ENCODE data around the gene LEO1.
"Not testable (repeated sequence)": the region's sequence is repeated elsewhere in the genome, so short reads cannot be mapped to it uniquely, and the experiment has no call there.

The LEO1 gene

DNA sequence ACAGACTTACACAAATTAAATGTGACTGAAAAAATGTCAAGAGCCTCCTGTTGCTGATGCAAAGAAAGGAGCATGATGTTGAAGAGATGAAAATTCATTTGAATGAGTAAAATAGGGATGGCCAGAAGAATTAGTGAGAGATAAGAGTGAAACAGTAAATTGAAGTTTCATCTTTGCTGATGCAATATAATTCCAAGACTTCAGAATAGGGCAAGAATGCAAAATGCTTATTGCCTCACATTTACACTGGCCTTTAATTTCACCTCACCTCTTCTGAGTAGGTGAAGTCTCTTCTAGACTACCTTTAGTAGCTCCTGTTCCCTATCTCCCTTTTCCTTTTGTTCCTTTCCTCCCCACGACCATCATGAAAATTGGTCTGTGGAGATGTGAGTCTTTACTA is 32.1 kb upstream of the LEO1 start:
- DNase-seq (ENCODE audit: low read depth), result no peak

DNA sequence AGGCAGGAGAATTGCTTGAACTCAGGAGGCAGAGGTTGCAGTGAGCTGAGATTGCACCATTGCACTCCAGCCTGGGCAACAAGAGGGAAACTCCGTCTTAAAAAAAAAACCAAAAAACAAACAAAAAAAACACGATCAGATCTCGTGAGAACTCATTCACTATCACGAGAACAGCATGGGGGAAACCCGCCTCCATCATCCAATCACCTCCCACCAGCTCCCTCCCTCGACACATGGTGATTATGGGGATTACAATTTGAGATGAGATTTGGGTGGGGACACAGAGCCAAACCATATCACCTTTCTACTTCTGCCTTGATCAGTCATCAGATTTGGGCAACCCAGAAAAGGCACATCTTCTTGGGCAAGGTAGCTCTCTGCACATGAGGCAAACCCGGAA is 31.5 kb upstream of the LEO1 start:
- DNase-seq (ENCODE audit: low read depth), result not testable (repeated sequence)

DNA sequence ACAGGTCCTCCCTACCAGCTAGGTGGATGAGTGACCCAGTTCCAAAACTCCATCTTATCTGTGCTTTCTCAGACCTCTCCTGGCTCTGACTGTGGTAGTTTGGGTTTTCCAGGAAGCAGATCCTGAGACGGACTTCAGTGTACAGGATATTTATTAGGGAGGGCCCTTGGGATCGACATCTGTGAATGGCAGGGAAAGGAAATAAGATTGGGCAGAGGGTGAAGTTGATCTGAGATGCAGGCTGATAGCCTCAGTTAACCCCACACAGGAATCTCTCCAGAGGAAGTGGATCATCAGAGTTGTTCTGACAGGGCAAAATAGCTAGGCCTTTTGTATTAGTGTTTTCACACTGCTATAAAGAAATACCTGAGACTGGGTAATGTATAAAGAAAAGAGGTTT is 30.8 kb upstream of the LEO1 start:
- DNase-seq (ENCODE audit: low read depth), result no peak

DNA sequence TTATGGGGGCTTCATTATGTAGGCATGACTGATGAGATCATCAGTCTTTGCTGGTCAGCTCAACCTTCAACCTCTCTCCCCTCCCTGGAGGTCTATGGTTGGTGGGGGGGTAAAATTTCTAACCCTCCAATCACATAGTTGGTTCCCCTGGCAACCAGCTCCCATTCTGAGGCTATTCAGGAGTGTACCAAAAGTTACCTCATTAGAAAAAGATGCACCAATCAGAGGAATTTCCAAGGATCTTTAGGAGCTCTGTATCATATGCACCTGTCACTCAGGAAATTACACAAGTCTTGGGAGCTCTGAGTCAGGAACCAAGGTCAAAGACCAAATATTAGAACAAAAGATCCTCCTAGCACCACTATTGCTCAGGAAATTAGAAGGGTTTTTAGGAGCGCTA is 21.4 kb upstream of the LEO1 start:
- DNase-seq (ENCODE audit: low read depth), result no peak

DNA sequence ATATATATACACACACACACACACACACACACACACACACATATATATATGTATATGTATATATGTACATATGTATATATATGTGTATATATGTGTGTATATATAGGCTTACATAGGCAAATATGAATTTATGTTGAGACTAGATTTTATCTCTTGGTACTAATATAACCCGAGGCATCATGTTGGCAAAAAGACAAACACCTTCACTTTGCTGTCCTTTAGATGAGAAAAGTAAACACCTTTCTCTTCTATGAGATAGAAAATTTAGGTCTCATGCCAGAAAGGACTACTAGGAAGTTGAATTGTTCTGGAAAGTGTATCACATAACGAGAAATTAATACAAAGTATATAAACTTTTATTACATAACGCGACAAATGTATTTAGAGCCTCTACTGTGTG is 19.6 kb upstream of the LEO1 start:
- no peak for DNase-seq (ENCODE audit: low read depth)

DNA sequence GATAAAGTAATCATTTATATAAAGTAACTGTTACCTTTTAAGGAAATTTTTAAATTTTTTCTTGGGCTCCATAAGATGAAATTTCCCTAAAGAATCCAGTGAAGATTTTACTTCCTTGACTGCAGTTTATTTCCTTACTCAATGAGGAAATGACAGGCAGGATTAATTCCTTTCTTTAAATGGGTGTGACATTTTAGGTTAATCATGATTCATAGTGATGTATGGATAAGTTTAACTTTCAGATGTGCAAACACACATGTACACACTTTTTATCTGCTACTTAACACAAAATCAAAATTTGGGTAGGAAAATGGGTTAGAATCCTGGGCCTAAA is 11.2 kb upstream of the LEO1 start:
- DNase-seq (ENCODE audit: low read depth), result no peak

DNA sequence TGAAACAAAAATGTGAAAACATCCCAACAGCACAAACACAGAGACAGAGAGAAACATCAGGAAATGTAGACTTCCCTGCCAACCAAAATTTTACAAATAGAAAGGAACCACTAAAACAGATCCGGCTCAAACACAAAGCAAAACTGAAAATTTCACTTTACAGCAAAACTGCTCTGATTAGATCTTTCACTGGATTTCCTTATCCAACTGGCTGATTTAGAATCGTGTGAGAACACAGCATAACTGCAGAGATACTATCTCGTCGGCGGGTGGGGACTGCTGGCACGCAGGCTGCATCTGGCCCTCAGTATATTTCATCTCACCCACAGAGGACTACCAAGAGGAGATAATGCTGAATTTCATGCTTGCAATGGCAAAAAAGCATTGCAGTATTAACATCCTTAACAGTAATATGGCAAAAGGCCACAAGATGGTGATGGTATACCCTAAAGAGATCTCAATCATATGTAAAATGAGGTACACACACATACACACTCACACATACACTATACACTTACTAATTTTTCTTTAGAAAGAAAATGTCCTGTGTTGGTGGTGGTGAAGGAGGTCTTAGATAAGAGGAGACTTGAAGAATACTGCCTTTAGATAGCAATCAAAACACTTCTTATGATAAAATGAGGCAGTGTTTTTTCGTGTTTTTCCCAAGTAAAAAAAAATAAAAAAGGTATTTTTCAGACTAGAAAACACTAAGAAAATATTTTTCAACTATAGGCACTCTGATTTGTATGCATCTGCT is 10.6 kb upstream of the LEO1 start:
- DNase-seq (ENCODE audit: low read depth), result no peak

DNA sequence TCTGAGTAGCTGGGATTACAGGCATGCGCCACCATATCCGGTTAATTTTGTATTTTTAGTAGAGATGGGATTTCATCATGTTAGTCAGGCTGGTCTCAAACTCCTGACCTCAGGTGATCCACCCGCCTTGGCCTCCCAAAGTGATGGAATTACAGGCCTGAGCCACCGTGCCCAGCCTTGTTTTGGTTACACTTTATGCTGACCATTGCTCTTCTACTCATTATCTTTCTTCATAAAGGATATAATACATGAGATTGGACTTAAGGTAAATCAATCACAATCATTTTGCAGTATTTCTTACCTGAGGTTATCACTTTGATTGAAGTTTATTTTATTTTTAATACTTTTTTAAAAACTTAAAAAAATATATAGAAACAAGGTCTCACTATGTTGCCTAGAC is 2.2 kb upstream of the LEO1 start:
- no peak for DNase-seq (ENCODE audit: low read depth)

DNA sequence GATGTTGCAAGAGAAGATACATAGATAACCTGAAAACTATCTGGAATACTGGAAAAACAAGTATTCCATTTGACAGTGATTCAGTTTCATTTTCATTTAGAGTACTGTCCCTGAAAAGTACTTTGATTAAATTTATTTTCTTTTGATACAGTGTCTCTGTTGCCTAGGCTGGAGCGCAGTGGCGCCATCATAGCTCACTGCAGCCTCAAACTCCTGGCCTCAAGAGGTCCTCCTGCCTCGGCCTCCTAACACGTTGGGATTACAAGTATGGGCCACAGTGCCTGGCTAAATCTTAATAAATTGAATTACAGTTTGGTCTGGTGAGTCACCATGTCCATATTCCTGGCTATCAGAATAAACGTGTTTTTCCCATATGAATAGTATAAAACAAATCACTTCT is 1.6 kb upstream of the LEO1 start:
- no peak for DNase-seq (ENCODE audit: low read depth)

DNA sequence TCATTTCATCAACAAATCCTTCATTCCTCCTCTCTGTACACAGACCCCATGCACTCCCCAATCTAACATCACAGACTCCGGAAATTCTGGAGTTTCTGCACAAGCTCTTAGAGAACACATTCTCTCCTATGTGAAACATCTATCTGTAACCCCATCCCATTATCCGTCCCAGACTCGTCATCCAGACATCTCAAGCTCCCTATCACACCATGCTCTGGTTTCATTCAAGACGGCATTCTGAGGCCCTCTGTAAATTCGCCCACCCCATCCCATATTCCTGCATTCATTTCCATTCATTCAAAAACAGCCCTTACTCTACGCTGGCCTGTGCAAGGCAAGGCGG is 575 bp downstream of the LEO1 start:
- DNase-seq (ENCODE audit: low read depth), result no peak

DNA sequence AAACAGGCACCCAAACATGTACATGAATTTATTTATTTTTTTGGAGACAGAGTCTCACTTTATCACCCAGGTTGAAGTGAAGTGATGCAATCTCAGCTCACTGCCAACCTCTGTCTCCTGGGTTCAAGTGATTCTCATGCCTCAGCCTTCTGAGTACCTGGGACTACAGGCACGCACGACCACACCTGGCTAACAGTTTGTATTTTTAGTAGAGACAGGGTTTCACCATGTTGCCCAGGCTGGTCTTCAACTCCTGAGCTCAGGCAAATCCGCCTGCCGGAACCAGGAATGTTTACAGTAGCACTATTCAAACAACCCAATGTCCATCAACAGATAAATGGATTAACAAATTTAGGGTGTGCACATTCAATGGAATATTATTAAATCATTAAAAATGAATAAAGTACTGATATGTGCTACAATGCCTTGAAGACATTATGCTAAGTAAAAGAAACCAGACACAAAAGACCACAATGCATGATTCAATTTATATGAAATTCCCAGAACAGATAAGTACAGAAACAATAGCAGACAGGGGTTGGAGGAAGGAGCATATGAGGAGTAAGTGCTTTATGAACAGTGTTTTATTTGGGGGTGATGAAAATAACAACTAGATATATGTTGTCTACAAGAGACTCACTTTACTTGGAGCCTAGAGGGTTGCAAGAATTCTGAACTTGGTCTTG is 1.3 kb downstream of the LEO1 start:
- DNase-seq (ENCODE audit: low read depth), result no peak

DNA sequence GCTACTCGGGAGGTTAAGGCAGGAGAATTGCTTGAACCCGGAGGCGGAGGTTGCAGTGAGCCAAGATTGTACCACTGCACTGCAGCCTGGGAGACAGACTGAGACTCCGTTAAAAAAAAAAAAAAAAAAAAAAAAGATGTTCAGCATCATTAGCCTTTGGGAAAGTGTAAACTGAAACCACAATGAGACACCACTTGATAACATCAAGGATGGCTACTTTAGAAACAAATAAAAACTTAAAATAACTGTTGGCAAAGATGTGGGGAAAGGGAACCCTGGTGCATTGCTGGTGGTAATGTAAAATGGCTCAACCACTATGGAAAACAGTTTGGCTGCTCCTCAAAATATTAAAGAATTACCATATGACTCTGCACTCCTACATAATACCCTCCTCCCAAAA is 1.9 kb downstream of the LEO1 start:
- DNase-seq (ENCODE audit: low read depth), result no peak

DNA sequence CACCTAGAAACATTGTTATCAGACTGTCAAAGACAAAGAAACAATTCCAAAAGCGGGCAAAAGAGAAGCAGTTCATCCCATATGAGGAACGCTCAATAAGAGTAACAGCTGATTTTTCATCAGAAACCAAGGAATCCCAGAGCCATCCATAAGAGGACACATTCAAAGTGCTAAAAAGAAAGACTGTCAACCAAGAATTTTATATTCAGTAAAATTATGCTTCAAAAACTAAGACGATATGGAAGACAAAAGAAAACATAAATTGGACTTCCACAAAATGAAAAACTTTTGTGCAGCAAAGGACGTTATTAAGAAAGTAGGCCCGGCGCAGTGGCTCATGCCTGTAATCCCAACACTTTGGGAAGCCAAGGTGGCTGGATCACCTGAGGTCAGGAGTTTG is 4.0 kb downstream of the LEO1 start:
- DNase-seq (ENCODE audit: low read depth), result no peak

DNA sequence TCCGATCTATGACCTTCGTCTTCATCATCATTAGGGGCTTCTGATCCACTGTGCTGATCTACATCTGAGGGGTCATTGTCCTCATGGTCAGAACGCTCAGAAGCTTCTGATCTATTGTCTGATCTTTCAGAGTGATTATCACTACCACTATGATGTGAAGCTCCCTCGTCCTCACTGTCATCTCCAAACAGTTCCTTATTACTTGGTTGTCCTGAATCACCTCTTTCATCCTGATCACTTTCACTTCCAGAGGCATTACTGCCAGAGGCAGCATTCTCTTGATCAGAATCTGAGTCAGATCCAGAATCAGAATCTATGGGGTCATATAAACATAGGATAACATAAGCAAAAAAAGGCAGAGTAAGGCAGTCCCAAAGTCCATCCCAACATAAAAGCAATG is 5.4 kb downstream of the LEO1 start:
- no peak for DNase-seq (ENCODE audit: low read depth)

DNA sequence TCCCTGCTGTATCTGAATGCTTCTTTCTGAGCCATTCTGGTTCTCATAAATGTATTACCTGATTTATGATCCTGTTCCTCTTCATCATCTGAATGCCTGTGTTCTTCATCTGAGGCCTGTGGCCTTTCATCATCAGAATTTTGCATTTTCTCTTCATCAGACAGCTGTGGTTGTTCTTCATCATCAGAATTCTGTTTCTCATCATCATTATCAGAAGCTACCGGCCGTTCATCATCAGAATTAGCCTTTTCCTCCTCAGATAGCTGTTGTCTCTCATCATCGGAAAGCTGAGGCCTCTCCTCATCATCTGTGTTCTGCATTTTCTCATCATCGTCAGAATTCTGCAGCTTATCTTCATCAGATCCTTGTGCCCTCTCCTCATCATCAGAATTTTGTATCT is 5.9 kb downstream of the LEO1 start:
- DNase-seq (ENCODE audit: low read depth), result no peak

DNA sequence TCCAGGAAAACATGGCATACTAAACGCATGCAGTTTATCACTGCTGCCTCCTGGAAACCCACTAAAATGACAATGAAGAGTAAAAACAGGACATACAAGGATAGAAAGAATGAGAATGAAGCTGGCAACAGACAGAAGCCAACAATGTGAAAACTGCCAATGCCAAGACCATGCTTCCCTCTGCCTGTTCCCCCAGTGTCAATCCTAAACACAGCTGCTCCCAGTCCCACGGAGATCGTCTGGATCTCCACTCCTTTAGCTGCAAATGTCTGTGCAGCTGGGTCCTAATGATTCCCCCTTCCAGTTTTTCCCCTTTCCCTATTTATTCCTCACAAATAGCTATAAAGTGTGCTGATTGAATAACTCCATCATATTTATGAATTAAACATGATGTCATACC is 16.1 kb downstream of the LEO1 start:
- no peak for DNase-seq (ENCODE audit: low read depth)

DNA sequence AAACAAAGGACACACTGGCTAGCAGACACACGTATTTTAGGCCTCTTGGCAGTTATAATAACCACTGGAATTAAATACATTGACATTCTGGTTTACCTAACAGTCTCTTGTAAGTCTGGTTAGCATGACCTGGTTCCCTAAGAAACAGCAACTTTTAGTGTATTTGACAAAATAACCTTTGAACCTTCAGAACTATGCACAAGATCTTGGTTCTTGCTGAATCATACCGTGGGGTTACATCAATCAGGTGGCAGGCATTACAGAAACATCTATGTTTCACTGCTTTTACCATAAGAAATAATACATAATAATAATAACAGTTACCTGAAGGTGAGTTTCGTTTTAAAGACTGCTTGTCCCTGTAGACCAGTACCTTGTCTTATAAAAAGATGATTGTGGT is 18.8 kb downstream of the LEO1 start:
- DNase-seq (ENCODE audit: low read depth), result no peak

DNA sequence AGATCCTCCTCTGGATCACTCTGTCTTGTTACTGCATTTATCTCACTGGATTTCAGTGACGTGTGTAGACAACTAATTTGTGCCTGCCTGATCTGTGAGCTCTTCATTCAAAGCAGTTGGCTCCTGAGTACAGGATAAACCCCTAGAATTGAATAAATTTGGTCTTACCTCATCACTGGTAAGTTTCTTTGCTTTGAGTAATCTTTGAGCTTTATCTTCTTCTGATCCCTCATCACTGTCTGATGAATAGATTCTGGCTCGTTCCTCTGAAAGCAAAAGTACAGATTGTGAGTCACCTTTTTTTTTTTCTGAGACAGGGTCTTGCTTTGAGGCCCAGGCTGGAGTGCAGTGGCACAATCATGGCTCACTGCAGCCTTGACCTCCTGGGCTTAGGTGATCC is 24.5 kb downstream of the LEO1 start:
- DNase-seq (ENCODE audit: low read depth), result no peak

DNA sequence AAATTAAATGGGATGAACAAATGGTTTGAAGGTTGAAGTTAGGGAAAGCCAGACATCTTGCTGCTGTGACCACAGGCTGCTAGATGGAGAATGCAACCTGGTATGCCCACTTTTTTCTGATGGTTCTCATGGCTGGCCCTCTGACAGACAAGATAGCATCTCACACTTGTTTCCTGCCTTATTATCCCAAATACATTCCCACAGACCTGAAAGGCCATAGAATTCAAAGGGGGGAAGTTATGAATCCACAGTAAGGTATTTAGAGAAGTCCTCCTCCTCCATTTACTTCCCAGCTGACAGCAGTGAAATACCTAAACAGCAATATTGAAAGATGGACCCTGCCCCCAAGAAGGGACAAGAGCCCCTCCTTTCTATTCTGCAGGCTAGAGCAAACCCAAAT is 32.4 kb downstream of the LEO1 start:
- no peak for DNase-seq (ENCODE audit: low read depth)

DNA sequence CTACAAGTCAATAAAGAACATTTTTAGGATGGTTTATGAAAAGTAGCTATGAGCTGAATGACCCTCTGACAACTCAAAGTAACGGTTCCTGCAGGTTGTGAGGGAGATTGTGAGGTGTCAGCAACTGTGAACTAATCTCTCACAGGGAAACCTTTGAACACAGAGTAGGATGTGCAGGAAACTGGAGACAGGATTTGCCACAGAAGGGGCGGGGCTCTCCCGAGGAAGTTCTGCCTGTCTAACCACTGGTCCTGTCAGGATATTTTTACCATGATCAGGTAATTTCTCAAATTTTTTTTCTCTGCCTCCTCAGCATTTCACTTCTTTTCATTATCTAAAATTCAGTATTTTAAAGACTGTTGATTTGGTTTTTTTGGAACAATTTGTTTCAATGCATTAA is 33.3 kb downstream of the LEO1 start:
- DNase-seq (ENCODE audit: low read depth), result no peak

DNA sequence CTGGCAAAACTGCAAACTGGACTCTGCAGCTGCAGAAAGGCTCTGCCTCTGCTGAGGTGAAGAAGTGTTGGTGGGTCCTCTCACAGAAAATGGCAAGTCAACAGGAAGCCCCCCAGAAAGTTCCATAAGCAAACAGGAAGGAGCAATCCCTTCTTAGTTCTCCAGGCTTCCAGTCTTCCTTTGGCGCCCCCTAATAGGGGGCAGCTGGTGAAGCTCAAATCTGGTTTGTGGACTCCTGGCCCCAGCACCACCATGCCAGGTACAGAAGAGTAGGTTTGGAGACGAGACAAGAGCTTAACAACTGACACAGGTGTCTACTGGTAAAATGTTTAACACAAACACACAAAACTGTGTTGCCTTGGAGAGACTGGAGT is 35.5 kb downstream of the LEO1 start:
- DNase-seq (ENCODE audit: low read depth), result no peak

DNA sequence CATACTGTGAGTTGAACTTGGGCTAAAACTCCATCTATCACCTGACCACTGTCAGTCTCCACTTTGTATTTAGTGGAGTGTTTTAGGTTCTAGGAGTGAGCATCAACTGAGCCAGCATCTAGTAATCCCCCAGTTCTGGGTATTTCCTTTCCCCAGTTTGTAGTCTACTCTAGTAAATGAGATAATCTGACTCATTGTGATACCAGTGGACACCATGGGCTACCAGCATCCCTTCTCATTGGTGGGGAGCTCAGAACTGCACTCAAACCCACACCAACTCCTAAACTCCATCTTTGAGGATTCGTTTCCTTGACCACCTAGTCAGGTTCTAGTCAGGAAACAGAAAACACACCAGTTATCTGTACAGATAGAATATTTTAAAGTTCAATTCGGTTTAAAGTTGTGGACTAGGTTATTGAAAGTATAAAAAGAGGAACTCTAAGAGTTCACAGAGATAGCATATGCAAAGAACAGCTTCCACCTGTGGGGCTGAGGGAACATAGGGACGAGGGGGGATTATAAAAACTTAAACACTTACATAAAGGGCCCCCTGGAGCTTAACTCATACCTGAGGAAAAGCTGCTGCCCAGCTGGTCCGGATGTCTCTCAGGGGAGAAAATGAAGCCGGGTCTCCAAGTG is 36.0 kb downstream of the LEO1 start:
- DNase-seq (ENCODE audit: low read depth), result no peak

DNA sequence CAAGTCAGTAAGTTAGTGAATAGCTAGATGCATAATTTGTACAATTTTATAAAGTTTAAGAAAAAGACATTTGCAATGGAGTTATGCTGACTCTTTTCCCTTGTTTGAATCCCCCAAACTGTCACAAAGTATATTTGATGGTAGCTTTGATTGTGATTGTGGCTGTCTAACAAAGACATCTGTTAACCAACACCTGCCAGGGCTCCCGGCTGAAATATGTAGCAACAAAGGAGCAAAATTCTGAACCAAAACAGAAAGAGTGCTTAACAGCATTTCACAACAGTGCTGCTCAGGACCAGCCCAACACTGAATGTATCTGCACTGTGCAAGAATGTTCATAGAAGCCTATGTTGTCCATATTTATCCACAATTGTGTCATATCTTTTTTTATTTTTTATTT is 39.4 kb downstream of the LEO1 start:
- no peak for DNase-seq (ENCODE audit: low read depth)

DNA sequence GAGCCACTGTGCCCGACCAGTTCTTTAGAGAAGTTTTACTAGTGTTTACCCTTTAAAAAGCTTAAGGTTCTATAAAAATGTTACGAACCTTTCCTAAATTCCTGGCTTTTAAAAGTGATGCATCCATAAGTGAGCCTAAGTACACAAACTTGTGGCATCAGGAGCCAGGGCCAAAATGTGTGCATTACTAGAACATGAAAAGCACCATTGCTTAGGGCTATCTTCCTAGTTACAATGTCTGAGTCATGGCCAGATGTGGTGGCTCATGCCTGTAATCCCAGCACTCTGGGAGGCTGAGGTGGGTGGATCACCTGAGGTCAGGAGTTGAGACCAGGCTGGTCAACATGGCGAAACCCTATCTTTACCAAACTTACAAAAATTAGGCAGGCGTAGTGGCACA is 39.9 kb downstream of the LEO1 start:
- DNase-seq (ENCODE audit: low read depth), result no peak

Measured in stimulated activated CD8-positive, alpha-beta memory T cell treated with anti-CD3 and anti-CD28 coated beads, Interleukin-15, amount 100 ng/mL, for 1 hour (primary cell).